CD8-positive, alpha-beta memory T cell (primary cell): Measurements from ENCODE around the gene IGFL4. TPM values are rescaled to one million over a fixed set of nuclear protein-coding genes. Genes with fewer than 3 reads are reported as not detected.
"Not testable (repeated sequence)": the region's sequence is repeated elsewhere in the genome, so short reads cannot be mapped to it uniquely, and the experiment has no call there.

ENCODE experiments used
- CTCF ChIA-PET: fragments of 350-600 bp; sonication (Branson Sonifier 250); formaldehyde crosslinking; loops from one replicate; lab custom pipeline; 2021; ENCODE audit warnings: antibody characterized with exemption; lab: Charles Lee
- POLR2A ChIA-PET: fragments of 350-600 bp; sonication (Branson Sonifier 250); formaldehyde crosslinking; loops from one replicate; lab custom pipeline; 2021; ENCODE audit warnings: antibody characterized with exemption; lab: Charles Lee
- DNase-seq, 5 donors: peaks; one replicate each; pipeline versions ENCODE4 v3.0.0 to v3.0.0-alpha.2; 2020 to 2022; ENCODE audit warnings: mixed read lengths in 1 of 5
- H3K27ac ChIP-seq: one replicate; pipeline ENCODE4 v1.7.0; 2013; ENCODE audit warnings: low read depth, mild to moderate bottlenecking, low read length, moderate library complexity
- H3K27me3 ChIP-seq: 2 replicates; pipeline ENCODE4 v1.7.0; 2013; ENCODE audit warnings: low read length, mild to moderate bottlenecking; ENCODE audit not compliant: insufficient read depth, poor library complexity, severe bottlenecking
- H3K36me3 ChIP-seq: 2 replicates; pipeline ENCODE4 v1.7.0; 2013; ENCODE audit warnings: mild to moderate bottlenecking, low read length, moderate library complexity; ENCODE audit not compliant: insufficient read depth
- H3K4me1 ChIP-seq: 2 replicates; pipeline ENCODE4 v1.7.0; 2013; ENCODE audit warnings: mild to moderate bottlenecking, low read length, moderate library complexity; ENCODE audit not compliant: insufficient read depth
- H3K4me3 ChIP-seq: 2 replicates; pipeline ENCODE4 v1.7.0; 2013; ENCODE audit warnings: mild to moderate bottlenecking, low read length
- H3K9me3 ChIP-seq: 2 replicates; pipeline ENCODE4 v1.7.0; 2013; ENCODE audit warnings: mild to moderate bottlenecking, low read length
- H3K27ac Mint-ChIP-seq, 8 donors: one replicate each; pipeline ENCODE4 v1.8.0; 2020 to 2021; ENCODE audit warnings: mixed read lengths in 8 of 8, mild to moderate bottlenecking in 6 of 8, inconsistent platforms in 3 of 8, moderate library complexity in 3 of 8
- H3K27me3 Mint-ChIP-seq, 2 donors: one replicate each; pipeline ENCODE4 v1.8.0; 2020 to 2021; ENCODE audit warnings: mixed read lengths in 2 of 2, mild to moderate bottlenecking in 1 of 2, moderate library complexity in 1 of 2
- H3K36me3 Mint-ChIP-seq, 3 donors: one replicate each; pipeline ENCODE4 v1.8.0; 2020 to 2021; ENCODE audit warnings: mixed read lengths in 3 of 3, inconsistent platforms in 1 of 3, mild to moderate bottlenecking in 1 of 3
- H3K4me1 Mint-ChIP-seq, 3 donors: one replicate each; pipeline ENCODE4 v1.8.0; 2020 to 2021; ENCODE audit warnings: mixed read lengths in 3 of 3, inconsistent platforms in 1 of 3, mild to moderate bottlenecking in 1 of 3
- H3K4me3 Mint-ChIP-seq, 7 donors: one replicate each; pipeline ENCODE4 v1.8.0; 2020 to 2021; ENCODE audit warnings: mixed read lengths in 7 of 7, mild to moderate bottlenecking in 6 of 7, moderate library complexity in 4 of 7, inconsistent platforms in 2 of 7
- H3K9me3 Mint-ChIP-seq, 5 donors: one replicate each; pipeline ENCODE4 v1.8.0; 2020 to 2022; ENCODE audit warnings: mixed read lengths in 5 of 5, mild to moderate bottlenecking in 3 of 5, moderate library complexity in 2 of 5, inconsistent platforms in 1 of 5
- polyA plus RNA-seq: library from polyadenylated mRNA; unstranded; fragments of 300-500 nt; fragmentation: Illumina TruSeq; gene quantifications from one replicate; pipeline ENCODE4 v1.2.3, GENCODE V29; 2021
- total RNA-seq, 2 experiments: library from RNA; stranded (reverse); gene quantifications; one replicate each; pipeline ENCODE4 v1.2.3, GENCODE V29; 2021

The IGFL4 gene
- total and polyA plus RNA-seq, 3 experiments from 2014 or later: not detected

DNA sequence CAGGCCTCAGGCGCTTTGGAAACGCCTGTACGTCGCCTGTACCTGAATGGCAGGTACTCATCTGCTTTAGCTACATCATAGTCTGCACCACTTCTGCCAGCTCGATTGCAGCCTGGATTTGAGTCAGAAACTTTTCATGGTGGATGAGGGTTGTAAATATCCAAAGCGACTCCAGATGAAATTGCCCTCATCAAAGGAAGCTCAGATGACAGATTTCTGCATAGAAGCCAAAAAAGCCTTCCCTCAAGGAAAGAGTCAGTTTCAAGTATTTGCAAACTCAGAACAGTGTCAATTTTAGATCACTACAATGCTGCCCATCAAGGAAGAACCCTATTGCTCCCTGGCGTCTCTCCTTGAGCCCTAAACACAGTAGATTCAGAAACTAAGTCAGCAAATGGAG lies 38.8 kb upstream of the IGFL4 start:
- POLR2A ChIA-PET: no interaction called here
- no peak overlapping the region for H3K4me3 Mint-ChIP-seq
- peaks cover 52 to 95% of the 10 kb centered on the region in 2 donors for H3K27me3 Mint-ChIP-seq
- Histone ChIP-seq H3K27ac (no peak overlapping the region), H3K9me3 (no peaks in the 10 kb centered on the region), H3K4me1 (no peaks in the 10 kb centered on the region), H3K36me3 (no peaks in the 10 kb centered on the region), H3K4me3 (no peak overlapping the region), H3K27me3 (peaks cover 36% of the 10 kb centered on the region)
- H3K36me3 Mint-ChIP-seq: no peaks in the 10 kb centered on the region
- peaks cover 0 to 11% (median 5%) of the 10 kb centered on the region in 5 donors for H3K9me3 Mint-ChIP-seq
- CTCF ChIA-PET: no interaction called here
- H3K4me1 Mint-ChIP-seq: peaks cover 3 to 11% (median 8%) of the 10 kb centered on the region in 3 donors
- DNase-seq: no peak
- H3K27ac Mint-ChIP-seq: no peak overlapping the region

DNA sequence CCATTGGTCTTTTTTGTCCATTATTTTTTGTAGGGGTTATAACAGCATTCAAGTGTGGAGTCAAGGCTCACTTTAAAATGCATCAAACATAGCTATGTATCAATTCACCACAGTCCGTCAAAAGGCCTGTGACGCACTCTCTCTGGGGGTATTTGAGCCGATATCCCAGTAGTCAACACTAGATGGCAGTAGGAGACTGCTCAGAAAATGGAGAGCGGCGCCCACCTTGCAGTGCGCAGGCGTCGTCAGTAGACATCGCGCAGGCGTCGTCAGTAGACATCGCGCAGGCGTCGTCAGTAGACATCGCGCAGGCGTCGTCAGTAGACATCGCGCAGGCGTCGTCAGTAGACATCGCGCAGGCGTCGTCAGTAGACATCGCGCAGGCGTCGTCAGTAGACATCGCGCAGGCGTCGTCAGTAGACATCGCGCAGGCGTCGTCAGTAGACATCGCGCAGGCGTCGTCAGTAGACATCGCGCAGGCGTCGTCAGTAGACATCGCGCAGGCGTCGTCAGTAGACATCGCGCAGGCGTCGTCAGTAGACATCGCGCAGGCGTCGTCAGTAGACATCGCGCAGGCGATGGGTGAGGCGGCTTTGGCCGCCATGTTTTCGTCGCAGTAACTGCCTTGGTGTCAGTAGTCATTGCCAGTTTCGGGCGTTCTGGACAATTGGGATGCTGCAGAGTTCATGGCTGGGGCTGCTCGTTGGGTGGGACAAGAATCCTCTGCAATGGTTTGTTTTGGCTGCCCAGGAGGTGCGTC lies 38.0 kb upstream of the IGFL4 start:
- H3K27me3 ChIP-seq: peaks cover 36% of the 10 kb centered on the region
- H3K36me3 ChIP-seq, H3K27ac ChIP-seq, H3K36me3 Mint-ChIP-seq, POLR2A ChIA-PET, H3K4me1 ChIP-seq, H3K27ac Mint-ChIP-seq, DNase-seq, H3K4me3 ChIP-seq, H3K9me3 ChIP-seq, H3K4me3 Mint-ChIP-seq: not testable (repeated sequence)
- CTCF ChIA-PET: interaction anchor here (0.7 kb wide), 1 partner anchor 185 kb away, joined by 3 read pairs; no protein-coding TSS in a partner anchor
- Mint-ChIP-seq H3K4me1 (peaks cover 3 to 11% (median 8%) of the 10 kb centered on the region in 3 donors), H3K27me3 (peaks cover 55 to 93% of the 10 kb centered on the region in 2 donors), H3K9me3 (peaks cover 0 to 10% (median 2%) of the 10 kb centered on the region in 5 donors)

DNA sequence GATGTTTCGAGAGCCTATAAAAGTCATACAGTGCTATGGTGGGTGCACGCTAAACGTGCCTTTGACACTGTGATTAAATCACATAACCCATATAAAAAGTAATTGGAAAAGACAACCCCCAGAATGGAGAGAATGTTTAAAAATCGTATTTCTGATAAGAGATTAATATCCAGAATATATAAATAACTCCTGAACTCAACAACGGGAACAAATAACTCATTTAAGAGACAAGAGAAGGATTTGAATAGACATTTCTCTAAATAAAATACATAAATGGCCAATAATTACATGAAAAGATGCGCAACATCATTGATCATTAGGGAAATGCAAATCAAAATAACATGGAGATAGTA lies 37.0 kb upstream of the IGFL4 start:
- ChIA-PET POLR2A (no interaction called here), CTCF (interaction anchor here (0.7 kb wide), 1 partner anchor 186 kb away, joined by 3 read pairs; no protein-coding TSS in a partner anchor)
- H3K4me3 ChIP-seq: no peak overlapping the region
- Mint-ChIP-seq H3K9me3 (peaks cover 0 to 9% (median 2%) of the 10 kb centered on the region in 5 donors), H3K4me1 (peaks cover 3 to 11% (median 8%) of the 10 kb centered on the region in 3 donors), H3K27me3 (peaks cover 58 to 93% of the 10 kb centered on the region in 2 donors), H3K36me3 (no peaks in the 10 kb centered on the region), H3K27ac (no peak overlapping the region), H3K4me3 (no peak overlapping the region)
- peaks cover 36% of the 10 kb centered on the region for H3K27me3 ChIP-seq
- no peak for DNase-seq
- H3K36me3 ChIP-seq: no peaks in the 10 kb centered on the region
- H3K27ac ChIP-seq: no peak overlapping the region
- no peaks in the 10 kb centered on the region for H3K4me1 ChIP-seq
- no peaks in the 10 kb centered on the region for H3K9me3 ChIP-seq

DNA sequence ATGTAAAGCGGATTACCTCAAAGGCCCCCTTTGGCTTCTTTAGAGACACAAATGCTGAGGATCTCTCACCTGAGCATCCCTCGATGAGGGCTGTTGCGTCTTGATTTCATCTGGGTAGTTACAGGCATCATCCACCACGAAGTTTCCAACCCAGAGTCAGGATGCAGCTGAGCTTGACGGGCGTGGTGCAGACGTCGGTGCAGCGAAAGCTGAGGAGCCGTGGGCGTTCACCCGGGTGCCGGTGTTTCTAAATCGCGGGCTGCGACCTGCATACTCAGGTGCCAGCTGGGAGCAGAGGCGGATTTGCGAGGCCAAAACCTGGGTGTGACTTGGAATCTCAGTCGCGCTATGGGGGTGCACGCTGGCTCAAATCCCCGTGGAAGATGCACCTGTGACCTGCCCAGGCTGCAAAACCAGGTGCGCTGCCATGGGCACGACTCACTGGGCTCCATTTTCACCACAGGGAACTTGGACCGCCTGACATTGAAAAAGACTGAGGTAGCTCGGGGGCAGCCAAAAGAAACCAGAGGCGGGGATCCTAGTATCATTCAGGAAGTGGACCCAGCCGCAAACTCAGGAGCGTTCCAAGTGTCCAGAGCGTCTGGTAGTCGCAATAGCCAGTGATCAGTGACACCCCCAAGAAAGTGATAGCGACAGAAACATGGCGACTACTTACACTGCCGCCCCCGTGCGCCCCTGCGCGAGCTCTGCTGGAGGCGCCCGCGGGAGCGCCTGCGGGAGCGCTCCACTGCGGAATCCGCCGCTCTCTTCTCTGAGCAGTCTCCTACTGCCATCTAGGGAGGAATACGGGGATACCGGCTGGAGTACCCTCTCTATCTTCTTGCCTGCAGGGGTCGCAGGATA lies 36.4 kb upstream of the IGFL4 start:
- Mint-ChIP-seq H3K27me3 (peaks cover 59 to 93% of the 10 kb centered on the region in 2 donors), H3K9me3 (peaks cover 0 to 9% (median 2%) of the 10 kb centered on the region in 5 donors), H3K27ac (peak overlapping the region in 1 of 8 donors; percentile 39), H3K4me1 (peaks cover 3 to 11% (median 8%) of the 10 kb centered on the region in 3 donors), H3K4me3 (peak overlapping the region in 1 of 7 donors; percentile 65), H3K36me3 (no peaks in the 10 kb centered on the region)
- H3K4me1 ChIP-seq: no peaks in the 10 kb centered on the region
- no peaks in the 10 kb centered on the region for H3K9me3 ChIP-seq
- CTCF ChIA-PET: no interaction called here
- no peaks in the 10 kb centered on the region for H3K36me3 ChIP-seq
- H3K27me3 ChIP-seq: peaks cover 36% of the 10 kb centered on the region
- H3K4me3 ChIP-seq: no peak overlapping the region
- no peak for DNase-seq
- no peak overlapping the region for H3K27ac ChIP-seq
- POLR2A ChIA-PET: no interaction called here

DNA sequence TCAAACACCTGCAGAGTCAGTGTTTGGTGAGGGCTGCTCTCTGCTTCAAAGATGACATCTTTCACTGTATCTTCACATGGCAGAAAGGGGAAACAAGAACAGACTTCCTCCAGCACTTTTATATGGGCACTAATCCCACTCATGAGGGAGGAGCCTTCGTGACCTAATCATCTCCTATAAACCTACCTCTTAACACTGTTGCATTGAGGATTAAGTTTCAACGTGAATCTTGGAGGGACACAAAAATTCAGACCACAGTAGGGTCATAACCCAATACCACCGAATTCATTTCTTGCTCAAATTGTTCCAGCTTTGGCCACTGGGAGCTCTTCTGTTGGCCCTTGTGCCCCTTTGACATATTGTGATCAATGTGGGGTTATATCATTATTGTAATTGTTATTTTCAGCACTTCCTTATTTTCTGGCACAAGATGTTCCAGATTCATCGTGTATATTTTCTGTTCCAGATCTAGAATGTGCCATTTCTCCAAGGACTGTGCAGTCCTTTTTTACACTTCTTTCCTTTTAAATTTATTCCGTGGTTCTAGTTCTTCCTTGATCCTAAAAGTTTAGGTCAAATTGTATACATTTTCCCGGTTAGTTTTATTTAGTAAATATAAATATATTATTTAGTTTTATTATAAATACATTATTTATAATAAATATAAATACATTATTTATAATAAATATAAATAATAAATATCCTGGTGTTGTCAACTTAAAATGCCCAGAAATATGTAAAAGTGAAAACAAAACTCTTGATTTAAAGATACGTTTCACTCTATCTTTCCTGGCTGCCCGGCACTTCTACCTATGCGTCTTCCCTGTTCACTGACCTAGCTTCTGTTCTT lies 35.5 kb upstream of the IGFL4 start:
- ChIA-PET POLR2A (no interaction called here), CTCF (no interaction called here)
- H3K36me3 Mint-ChIP-seq: no peaks in the 10 kb centered on the region
- Histone ChIP-seq H3K4me3 (no peak overlapping the region), H3K36me3 (no peaks in the 10 kb centered on the region), H3K27ac (no peak overlapping the region), H3K27me3 (peaks cover 32% of the 10 kb centered on the region), H3K4me1 (no peaks in the 10 kb centered on the region), H3K9me3 (no peaks in the 10 kb centered on the region)
- peaks cover 0 to 9% (median 2%) of the 10 kb centered on the region in 5 donors for H3K9me3 Mint-ChIP-seq
- no peak for DNase-seq
- H3K27me3 Mint-ChIP-seq: peaks cover 54 to 90% of the 10 kb centered on the region in 2 donors
- no peak overlapping the region for H3K4me3 Mint-ChIP-seq
- peaks cover 3 to 11% (median 8%) of the 10 kb centered on the region in 3 donors for H3K4me1 Mint-ChIP-seq
- H3K27ac Mint-ChIP-seq: peak overlapping the region in 1 of 8 donors; percentile 39

DNA sequence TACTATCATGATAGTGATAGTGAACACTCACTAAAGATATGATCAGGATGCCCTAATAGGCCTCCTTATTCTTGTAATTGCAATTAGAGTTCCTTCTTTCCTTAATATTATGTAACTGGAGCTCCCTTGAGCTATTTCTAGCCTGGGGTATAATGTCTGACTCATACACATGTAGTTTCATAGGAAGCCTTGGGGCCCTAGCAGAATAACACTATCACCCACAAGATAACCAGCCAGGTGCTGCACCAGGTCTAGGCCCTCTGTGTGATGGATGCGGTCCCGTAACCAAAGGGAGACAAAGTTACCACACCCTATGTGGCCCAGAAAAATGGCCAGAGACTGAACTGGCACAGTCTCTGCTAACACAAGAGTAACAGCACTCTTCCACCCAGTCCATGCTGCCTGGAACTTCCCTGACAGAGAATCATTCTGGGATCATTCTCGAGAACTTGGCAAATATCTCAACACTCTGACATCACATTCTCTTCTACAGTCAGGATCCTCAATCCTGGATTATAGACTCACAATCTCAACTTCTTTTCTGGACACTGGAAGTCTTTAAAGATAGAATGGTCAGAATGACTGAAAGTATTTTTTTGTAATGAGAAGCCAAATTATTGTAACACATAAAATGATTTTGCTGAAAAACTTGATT lies 32.6 kb upstream of the IGFL4 start:
- no peaks in the 10 kb centered on the region for H3K36me3 ChIP-seq
- ChIA-PET CTCF (no interaction called here), POLR2A (no interaction called here)
- Mint-ChIP-seq H3K36me3 (no peaks in the 10 kb centered on the region), H3K27ac (no peak overlapping the region), H3K4me3 (no peak overlapping the region), H3K27me3 (peaks cover 42 to 94% of the 10 kb centered on the region in 2 donors), H3K9me3 (peaks cover 0 to 7% (median 0%) of the 10 kb centered on the region in 5 donors), H3K4me1 (peaks cover 3 to 11% (median 8%) of the 10 kb centered on the region in 3 donors)
- H3K27ac ChIP-seq: no peak overlapping the region
- no peaks in the 10 kb centered on the region for H3K4me1 ChIP-seq
- H3K4me3 ChIP-seq: no peak overlapping the region
- H3K9me3 ChIP-seq: no peaks in the 10 kb centered on the region
- peaks cover 26% of the 10 kb centered on the region for H3K27me3 ChIP-seq
- DNase-seq: no peak

DNA sequence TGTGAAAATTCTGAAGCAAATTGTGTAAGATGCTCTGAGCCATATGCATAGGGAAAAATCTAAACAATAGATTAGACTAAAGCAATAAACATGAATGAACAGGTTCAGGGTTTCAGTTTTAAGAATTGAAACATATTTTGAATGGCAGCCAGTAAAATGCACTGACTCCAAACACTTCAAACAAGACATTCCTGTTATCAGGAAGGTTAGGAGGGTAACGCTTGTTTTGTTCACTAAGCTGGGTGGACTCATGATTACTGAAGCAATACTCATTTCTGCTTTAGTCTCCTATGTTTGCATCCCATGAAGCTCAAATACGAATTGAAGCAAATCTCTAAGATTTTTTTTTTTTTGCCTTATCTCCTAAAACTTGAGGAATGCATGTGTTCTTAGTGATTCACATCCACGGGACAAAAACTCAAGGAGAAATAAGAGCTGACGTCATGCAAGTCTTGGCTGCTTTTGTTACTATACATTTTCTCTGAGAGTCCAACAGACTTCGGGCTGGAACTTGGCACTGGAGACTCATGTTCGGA lies 29.1 kb upstream of the IGFL4 start:
- Mint-ChIP-seq H3K27me3 (peaks cover 41 to 93% of the 10 kb centered on the region in 2 donors), H3K27ac (no peak overlapping the region), H3K9me3 (no peaks in the 10 kb centered on the region), H3K36me3 (no peaks in the 10 kb centered on the region), H3K4me1 (no peaks in the 10 kb centered on the region), H3K4me3 (no peak overlapping the region)
- Histone ChIP-seq H3K9me3 (no peaks in the 10 kb centered on the region), H3K4me3 (no peak overlapping the region), H3K36me3 (no peaks in the 10 kb centered on the region), H3K27ac (no peak overlapping the region), H3K4me1 (no peaks in the 10 kb centered on the region), H3K27me3 (peaks cover 4% of the 10 kb centered on the region)
- no peak for DNase-seq
- ChIA-PET POLR2A (no interaction called here), CTCF (no interaction called here)
